ENCODE measurements around the gene SLC6A5. TPM values are rescaled to one million over a fixed set of nuclear protein-coding genes. Genes with fewer than 3 reads are reported as not detected.

Gene SLC6A5
- total and polyA plus RNA-seq, 10 of the 15 experiments (the other 5 are each of a cell fraction or from before 2014, with no cell fraction given) = 0.01 TPM; not detected in 9

DNA sequence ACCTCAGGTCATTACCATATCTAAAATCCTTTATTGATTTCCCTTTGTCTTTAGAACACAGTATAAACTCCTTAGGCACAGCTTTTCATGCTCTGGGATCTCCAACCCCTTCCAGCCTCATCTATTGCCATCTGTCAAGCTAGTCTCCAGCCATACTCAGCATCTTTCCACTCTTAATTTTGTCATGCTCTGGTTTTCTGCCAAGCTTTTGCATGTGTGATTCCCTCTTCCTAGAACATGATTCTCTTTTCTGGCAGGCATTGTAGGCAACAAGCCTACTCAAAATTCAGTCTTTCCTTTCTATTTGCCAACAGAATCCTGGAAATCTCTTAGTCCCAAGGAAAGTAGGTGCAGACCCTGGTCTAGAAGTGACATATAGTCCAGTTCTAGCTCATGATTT is 35.5 kb upstream of the SLC6A5 start (continued):
- TF ChIP-seq, protein P1, sequence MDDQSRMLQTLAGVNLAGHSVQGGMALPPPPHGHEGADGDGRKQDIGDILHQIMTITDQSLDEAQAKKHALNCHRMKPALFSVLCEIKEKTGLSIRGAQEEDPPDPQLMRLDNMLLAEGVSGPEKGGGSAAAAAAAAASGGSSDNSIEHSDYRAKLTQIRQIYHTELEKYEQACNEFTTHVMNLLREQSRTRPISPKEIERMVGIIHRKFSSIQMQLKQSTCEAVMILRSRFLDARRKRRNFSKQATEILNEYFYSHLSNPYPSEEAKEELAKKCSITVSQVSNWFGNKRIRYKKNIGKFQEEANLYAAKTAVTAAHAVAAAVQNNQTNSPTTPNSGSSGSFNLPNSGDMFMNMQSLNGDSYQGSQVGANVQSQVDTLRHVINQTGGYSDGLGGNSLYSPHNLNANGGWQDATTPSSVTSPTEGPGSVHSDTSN (IDR thresholded peaks at IDR 0.05; ENCODE audit: insufficient replicate concordance, low read depth, low read length) = no peak
- no peak for TF ChIP-seq MYB (IDR thresholded peaks at IDR 0.05; ENCODE audit: borderline replicate concordance, low read depth, low read length)
- TF ChIP-seq, protein P2, sequence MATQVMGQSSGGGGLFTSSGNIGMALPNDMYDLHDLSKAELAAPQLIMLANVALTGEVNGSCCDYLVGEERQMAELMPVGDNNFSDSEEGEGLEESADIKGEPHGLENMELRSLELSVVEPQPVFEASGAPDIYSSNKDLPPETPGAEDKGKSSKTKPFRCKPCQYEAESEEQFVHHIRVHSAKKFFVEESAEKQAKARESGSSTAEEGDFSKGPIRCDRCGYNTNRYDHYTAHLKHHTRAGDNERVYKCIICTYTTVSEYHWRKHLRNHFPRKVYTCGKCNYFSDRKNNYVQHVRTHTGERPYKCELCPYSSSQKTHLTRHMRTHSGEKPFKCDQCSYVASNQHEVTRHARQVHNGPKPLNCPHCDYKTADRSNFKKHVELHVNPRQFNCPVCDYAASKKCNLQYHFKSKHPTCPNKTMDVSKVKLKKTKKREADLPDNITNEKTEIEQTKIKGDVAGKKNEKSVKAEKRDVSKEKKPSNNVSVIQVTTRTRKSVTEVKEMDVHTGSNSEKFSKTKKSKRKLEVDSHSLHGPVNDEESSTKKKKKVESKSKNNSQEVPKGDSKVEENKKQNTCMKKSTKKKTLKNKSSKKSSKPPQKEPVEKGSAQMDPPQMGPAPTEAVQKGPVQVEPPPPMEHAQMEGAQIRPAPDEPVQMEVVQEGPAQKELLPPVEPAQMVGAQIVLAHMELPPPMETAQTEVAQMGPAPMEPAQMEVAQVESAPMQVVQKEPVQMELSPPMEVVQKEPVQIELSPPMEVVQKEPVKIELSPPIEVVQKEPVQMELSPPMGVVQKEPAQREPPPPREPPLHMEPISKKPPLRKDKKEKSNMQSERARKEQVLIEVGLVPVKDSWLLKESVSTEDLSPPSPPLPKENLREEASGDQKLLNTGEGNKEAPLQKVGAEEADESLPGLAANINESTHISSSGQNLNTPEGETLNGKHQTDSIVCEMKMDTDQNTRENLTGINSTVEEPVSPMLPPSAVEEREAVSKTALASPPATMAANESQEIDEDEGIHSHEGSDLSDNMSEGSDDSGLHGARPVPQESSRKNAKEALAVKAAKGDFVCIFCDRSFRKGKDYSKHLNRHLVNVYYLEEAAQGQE (IDR thresholded peaks at IDR 0.05; ENCODE audit: low read depth, low read length) = no peak
- no peak for TF ChIP-seq SPI1 (IDR thresholded peaks at IDR 0.05; ENCODE audit: borderline replicate concordance, insufficient read depth, low read depth, low read length)
- TF ChIP-seq NFXL1 (IDR thresholded peaks at IDR 0.05; ENCODE audit: borderline replicate concordance) = no peak
- TF ChIP-seq ETV6 (conservative IDR thresholded peaks at IDR 0.05 in 1 of 2, IDR thresholded peaks at IDR 0.05 in 1 of 2; ENCODE audit: borderline replicate concordance in 1 of 2, low read depth in 1 of 2) = no peak
- TF ChIP-seq, protein P3, sequence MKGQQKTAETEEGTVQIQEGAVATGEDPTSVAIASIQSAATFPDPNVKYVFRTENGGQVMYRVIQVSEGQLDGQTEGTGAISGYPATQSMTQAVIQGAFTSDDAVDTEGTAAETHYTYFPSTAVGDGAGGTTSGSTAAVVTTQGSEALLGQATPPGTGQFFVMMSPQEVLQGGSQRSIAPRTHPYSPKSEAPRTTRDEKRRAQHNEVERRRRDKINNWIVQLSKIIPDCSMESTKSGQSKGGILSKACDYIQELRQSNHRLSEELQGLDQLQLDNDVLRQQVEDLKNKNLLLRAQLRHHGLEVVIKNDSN (IDR thresholded peaks at IDR 0.05; ENCODE audit: borderline replicate concordance, extremely low read length, insufficient read depth, low read depth, low read length) = no peak

Data from GM12878 (cell line).